Activated B cell treated with CpG ODN at 0.5 μM for 24 hours (primary cell): ENCODE data around the gene CTBP2. TPM values are rescaled to one million over a fixed set of nuclear protein-coding genes. Genes with fewer than 3 reads are reported as not detected.

Source experiments
- ATAC-seq: fragments of 200-7000 bp; cut with Tn5 transposase; one replicate; pipeline ENCODE4 v1.10.0; 2021; ENCODE audit warnings: low read depth, mild to moderate bottlenecking, moderate library complexity
- CTCF ChIA-PET: fragments of 350-600 bp; sonication (Branson Sonifier 250); formaldehyde crosslinking; loops from one replicate; lab custom pipeline; 2021; ENCODE audit warnings: antibody characterized with exemption; lab: Charles Lee
- POLR2A ChIA-PET: fragments of 350-600 bp; sonication (Branson Sonifier 250); formaldehyde crosslinking; loops from one replicate; lab custom pipeline; 2021; ENCODE audit warnings: antibody characterized with exemption; lab: Charles Lee
- DNase-seq: peaks from one replicate; pipeline ENCODE4 v3.0.0; 2022
- H3K27ac Mint-ChIP-seq: one replicate; pipeline ENCODE4 v1.8.0; 2020; ENCODE audit warnings: mixed read lengths
- H3K27me3 Mint-ChIP-seq: one replicate; pipeline ENCODE4 v1.8.0; 2021; ENCODE audit warnings: mixed read lengths
- H3K36me3 Mint-ChIP-seq: one replicate; pipeline ENCODE4 v1.8.0; 2021; ENCODE audit warnings: low read depth, mixed read lengths
- H3K4me1 Mint-ChIP-seq: one replicate; pipeline ENCODE4 v1.8.0; 2021; ENCODE audit warnings: mixed read lengths
- H3K4me3 Mint-ChIP-seq: one replicate; pipeline ENCODE4 v1.8.0; 2020; ENCODE audit warnings: mild to moderate bottlenecking, mixed read lengths
- H3K9me3 Mint-ChIP-seq: one replicate; pipeline ENCODE4 v1.8.0; 2020; ENCODE audit warnings: mixed read lengths
- intact Hi-C: fragments of 100-400 bp; cut with micrococcal nuclease; formaldehyde crosslinking; loops from one replicate; pipeline ENCODE4 v1.15.1; 2024
- total RNA-seq: library from RNA; stranded (reverse); gene quantifications from 2 replicates; pipeline ENCODE4 v1.2.3, GENCODE V29; 2022
- TF ChIP-seq, protein P1 (sequence below): fragments of 200-600 bp; IDR thresholded peaks from one replicate; pipeline ENCODE4 v1.8.0; 2022; ENCODE audit warnings: antibody characterized with exemption, mild to moderate bottlenecking

The CTBP2 gene
- total RNA-seq, 1 donor from 2014 or later = 0.42 TPM

DNA sequence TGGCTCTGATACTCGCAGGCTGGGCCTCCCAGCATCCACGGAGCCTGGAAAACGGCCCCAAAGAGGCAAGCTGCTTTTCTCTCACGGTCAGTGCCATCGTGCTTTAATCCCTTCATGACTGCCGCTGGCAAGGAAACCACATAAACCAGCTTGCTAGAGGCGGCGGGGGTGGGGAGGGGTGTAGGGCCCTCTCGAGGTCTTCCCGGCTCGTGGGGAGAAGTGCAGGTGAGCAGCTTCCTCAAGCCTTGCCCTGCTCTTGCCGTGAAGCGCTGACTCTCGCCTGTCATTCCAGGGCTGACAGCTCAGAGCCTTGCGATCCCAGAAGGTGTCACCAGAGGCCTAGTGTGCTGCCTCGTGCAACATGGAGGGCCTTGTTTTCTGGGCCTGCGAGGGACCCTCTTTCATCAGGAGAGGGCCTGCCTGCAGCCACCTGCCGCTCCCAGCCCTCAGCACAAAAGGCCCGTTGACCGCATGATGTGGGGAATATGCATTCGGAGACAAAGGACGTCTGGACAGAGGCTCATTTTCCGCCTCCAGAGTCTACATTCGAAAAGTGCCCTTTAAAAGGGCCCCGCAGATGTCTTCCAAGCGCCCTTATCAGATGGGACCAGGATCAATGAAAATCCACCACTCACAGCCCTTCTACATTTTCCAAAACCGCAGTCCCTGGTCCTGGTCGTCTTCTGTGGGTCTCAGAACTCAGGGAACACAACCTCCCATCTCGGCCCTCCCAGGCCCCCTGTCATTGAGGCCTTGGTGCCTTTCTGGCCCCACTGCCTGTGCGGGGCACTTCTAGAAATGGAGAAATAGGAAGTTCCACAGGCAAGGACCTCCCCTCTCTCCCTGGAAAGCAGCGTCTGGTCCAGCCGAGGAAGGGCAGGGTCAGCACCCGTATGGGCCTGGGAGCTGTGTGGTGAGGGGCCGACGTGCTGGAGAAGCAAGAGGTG, 159.7 kb downstream of the CTBP2 start:
- ChIA-PET CTCF (no interaction called here), POLR2A (no interaction called here)
- Mint-ChIP-seq H3K4me1 (no peaks in the 10 kb centered on the region), H3K9me3 (no peaks in the 10 kb centered on the region), H3K27me3 (peaks cover 2% of the 10 kb centered on the region), H3K36me3 (no peaks in the 10 kb centered on the region), H3K27ac (no peak overlapping the region), H3K4me3 (no peak overlapping the region)
- no peak for DNase-seq
- intact Hi-C loops = no loop called here
- TF ChIP-seq, protein P1, sequence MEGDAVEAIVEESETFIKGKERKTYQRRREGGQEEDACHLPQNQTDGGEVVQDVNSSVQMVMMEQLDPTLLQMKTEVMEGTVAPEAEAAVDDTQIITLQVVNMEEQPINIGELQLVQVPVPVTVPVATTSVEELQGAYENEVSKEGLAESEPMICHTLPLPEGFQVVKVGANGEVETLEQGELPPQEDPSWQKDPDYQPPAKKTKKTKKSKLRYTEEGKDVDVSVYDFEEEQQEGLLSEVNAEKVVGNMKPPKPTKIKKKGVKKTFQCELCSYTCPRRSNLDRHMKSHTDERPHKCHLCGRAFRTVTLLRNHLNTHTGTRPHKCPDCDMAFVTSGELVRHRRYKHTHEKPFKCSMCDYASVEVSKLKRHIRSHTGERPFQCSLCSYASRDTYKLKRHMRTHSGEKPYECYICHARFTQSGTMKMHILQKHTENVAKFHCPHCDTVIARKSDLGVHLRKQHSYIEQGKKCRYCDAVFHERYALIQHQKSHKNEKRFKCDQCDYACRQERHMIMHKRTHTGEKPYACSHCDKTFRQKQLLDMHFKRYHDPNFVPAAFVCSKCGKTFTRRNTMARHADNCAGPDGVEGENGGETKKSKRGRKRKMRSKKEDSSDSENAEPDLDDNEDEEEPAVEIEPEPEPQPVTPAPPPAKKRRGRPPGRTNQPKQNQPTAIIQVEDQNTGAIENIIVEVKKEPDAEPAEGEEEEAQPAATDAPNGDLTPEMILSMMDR = no peak
- no peak for ATAC-seq

DNA sequence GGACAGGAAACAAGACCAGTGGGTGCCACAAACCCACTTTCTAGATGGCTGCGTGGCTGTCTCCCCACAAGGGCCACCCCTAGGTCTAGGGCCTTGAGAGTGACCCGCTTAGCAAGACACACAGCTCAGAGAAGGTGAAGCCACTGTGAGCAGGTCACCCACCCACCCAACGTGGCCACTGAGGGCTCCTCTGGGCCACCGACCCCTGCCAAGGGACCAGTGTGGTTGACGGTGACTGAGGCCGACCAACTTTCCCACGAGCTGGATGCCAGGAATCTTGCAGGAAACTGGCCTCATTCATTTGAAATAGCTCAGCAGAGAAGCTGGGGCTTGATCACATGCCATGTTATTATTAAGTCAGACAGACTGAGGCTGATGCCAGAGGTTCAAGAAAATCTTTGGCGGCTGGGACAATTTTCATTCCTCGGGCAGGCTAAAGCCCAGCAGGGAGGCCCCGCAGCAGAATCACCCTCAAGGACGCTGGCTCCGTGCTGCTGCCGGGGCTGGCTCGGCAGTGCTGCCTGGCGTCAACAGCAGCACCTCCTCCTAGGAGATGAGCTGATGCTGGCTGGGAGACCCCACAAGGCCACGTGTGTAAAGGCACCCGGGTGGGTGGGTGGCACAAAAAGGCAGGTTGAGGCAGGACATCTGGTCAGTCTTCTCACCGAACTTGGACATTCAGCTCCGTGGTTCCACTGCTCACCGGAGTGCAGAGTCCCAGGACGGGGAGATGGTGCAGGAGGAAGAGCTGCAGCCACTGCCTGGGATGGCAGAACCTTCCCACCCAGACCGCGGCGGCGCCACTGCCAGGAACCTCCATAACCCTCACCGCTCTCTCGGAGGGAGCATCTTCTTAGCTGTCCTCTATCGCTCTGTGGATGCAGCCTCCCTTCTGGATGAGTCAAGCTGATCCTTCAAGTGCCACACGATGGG, 160.7 kb downstream of the CTBP2 start:
- H3K36me3 Mint-ChIP-seq = no peaks in the 10 kb centered on the region
- TF ChIP-seq, protein P1 = no peak

GRCh38 chr10:124998624-124999291, 161.6 kb downstream of the CTBP2 start:
- CTCF ChIA-PET = no interaction called here
- Mint-ChIP-seq H3K27me3 (peaks cover 2% of the 10 kb centered on the region), H3K27ac (no peak overlapping the region)

More for the DNA sequence above, 160.7 kb downstream of the CTBP2 start:
- no peak for ATAC-seq
- DNase-seq = no peak
- Mint-ChIP-seq H3K27me3 (peaks cover 2% of the 10 kb centered on the region), H3K4me1 (no peaks in the 10 kb centered on the region), H3K4me3 (no peak overlapping the region), H3K27ac (no peak overlapping the region), H3K9me3 (no peaks in the 10 kb centered on the region)
- ChIA-PET POLR2A (no interaction called here), CTCF (no interaction called here)
- intact Hi-C loops = no loop called here

GRCh38 chr10:124997771-124998623, 162.4 kb downstream of the CTBP2 start:
- Mint-ChIP-seq H3K4me1 (no peaks in the 10 kb centered on the region), H3K27ac (no peak overlapping the region), H3K4me3 (no peak overlapping the region), H3K36me3 (no peaks in the 10 kb centered on the region), H3K9me3 (no peaks in the 10 kb centered on the region), H3K27me3 (peaks cover 1% of the 10 kb centered on the region)
- TF ChIP-seq, protein P1 = no peak
- intact Hi-C loops = no loop called here
- DNase-seq (no peak), ATAC-seq (no peak)
- CTCF ChIA-PET = no interaction called here
- POLR2A ChIA-PET = no interaction called here

More at GRCh38 chr10:124998624-124999291, 161.6 kb downstream of the CTBP2 start:
- Mint-ChIP-seq H3K4me3 (no peak overlapping the region), H3K9me3 (no peaks in the 10 kb centered on the region), H3K36me3 (no peaks in the 10 kb centered on the region), H3K4me1 (no peaks in the 10 kb centered on the region)
- TF ChIP-seq, protein P1 = no peak
- DNase-seq (no peak), ATAC-seq (no peak)
- intact Hi-C loops = no loop called here
- POLR2A ChIA-PET = no interaction called here
